Measurements from ENCODE around the gene KCNH5.
"Not testable (repeated sequence)": the region's sequence is repeated elsewhere in the genome, so short reads cannot be mapped to it uniquely, and the experiment has no call there.

The KCNH5 gene

GRCh38 chr14:62908506-62908905 is 136.8 kb downstream of the KCNH5 start:
- DNase-seq (ENCODE audit: low read depth) = no peak
- H3K4me3 ChIP-seq (ENCODE audit: low read depth, low read length) = no peak overlapping the region

- no peak overlapping the region for H3K4me3 ChIP-seq (ENCODE audit: low read depth, low read length)
- no peak for DNase-seq (ENCODE audit: low read depth)
Measured at GRCh38 chr14:62905566-62905965, 139.7 kb downstream of the KCNH5 start.

GRCh38 chr14:62897771-62898170 is 147.5 kb downstream of the KCNH5 start:
- no peak for DNase-seq (ENCODE audit: low read depth)
- H3K4me3 ChIP-seq (ENCODE audit: low read depth, low read length) = no peak overlapping the region

- DNase-seq (ENCODE audit: low read depth) = no peak
- no peak overlapping the region for H3K4me3 ChIP-seq (ENCODE audit: low read depth, low read length)
Measured at GRCh38 chr14:62896932-62897456, 148.3 kb downstream of the KCNH5 start.

- H3K4me3 ChIP-seq (ENCODE audit: low read depth, low read length) = no peak overlapping the region
- DNase-seq (ENCODE audit: low read depth) = no peak
Measured at GRCh38 chr14:62894736-62895135, 150.5 kb downstream of the KCNH5 start.

GRCh38 chr14:62889364-62889763 is 155.9 kb downstream of the KCNH5 start:
- H3K4me3 ChIP-seq (ENCODE audit: low read depth, low read length) = no peak overlapping the region
- DNase-seq (ENCODE audit: low read depth) = no peak

GRCh38 chr14:62886461-62886860 is 158.8 kb downstream of the KCNH5 start:
- DNase-seq (ENCODE audit: low read depth) = no peak
- no peak overlapping the region for H3K4me3 ChIP-seq (ENCODE audit: low read depth, low read length)

GRCh38 chr14:62885451-62885850 is 159.8 kb downstream of the KCNH5 start:
- no peak for DNase-seq (ENCODE audit: low read depth)
- H3K4me3 ChIP-seq (ENCODE audit: low read depth, low read length) = no peak overlapping the region

- no peak overlapping the region for H3K4me3 ChIP-seq (ENCODE audit: low read depth, low read length)
- DNase-seq (ENCODE audit: low read depth) = no peak
Measured at GRCh38 chr14:62882967-62883366, 162.3 kb downstream of the KCNH5 start.

- no peak for DNase-seq (ENCODE audit: low read depth)
- no peak overlapping the region for H3K4me3 ChIP-seq (ENCODE audit: low read depth, low read length)
Measured at GRCh38 chr14:62866376-62866775, 178.9 kb downstream of the KCNH5 start.

- H3K4me3 ChIP-seq (ENCODE audit: low read depth, low read length) = no peak overlapping the region
- DNase-seq (ENCODE audit: low read depth) = no peak
Measured at GRCh38 chr14:62864588-62864987, 180.7 kb downstream of the KCNH5 start.

GRCh38 chr14:62858011-62858410 is 187.2 kb downstream of the KCNH5 start:
- DNase-seq (ENCODE audit: low read depth); H3K4me3 ChIP-seq (ENCODE audit: low read depth, low read length): not testable (repeated sequence)

GRCh38 chr14:62854951-62855350 is 190.3 kb downstream of the KCNH5 start:
- H3K4me3 ChIP-seq (ENCODE audit: low read depth, low read length) = no peak overlapping the region
- no peak for DNase-seq (ENCODE audit: low read depth)

- no peak for DNase-seq (ENCODE audit: low read depth)
Measured at GRCh38 chr14:62847168-62847567, 198.1 kb downstream of the KCNH5 start.

GRCh38 chr14:62844546-62844945 is 200.7 kb downstream of the KCNH5 start:
- DNase-seq (ENCODE audit: low read depth) = no peak
- H3K4me3 ChIP-seq (ENCODE audit: low read depth, low read length) = no peak overlapping the region

More at GRCh38 chr14:62847168-62847567, 198.1 kb downstream of the KCNH5 start:
- no peak overlapping the region for H3K4me3 ChIP-seq (ENCODE audit: low read depth, low read length)

- no peak for DNase-seq (ENCODE audit: low read depth)
- no peak overlapping the region for H3K4me3 ChIP-seq (ENCODE audit: low read depth, low read length)
Measured at GRCh38 chr14:62824086-62824485, 221.2 kb downstream of the KCNH5 start.

GRCh38 chr14:62819931-62820330 is 225.3 kb downstream of the KCNH5 start:
- H3K4me3 ChIP-seq (ENCODE audit: low read depth, low read length) = no peak overlapping the region
- no peak for DNase-seq (ENCODE audit: low read depth)

- no peak overlapping the region for H3K4me3 ChIP-seq (ENCODE audit: low read depth, low read length)
- DNase-seq (ENCODE audit: low read depth) = no peak
Measured at GRCh38 chr14:62807636-62808035, 237.6 kb downstream of the KCNH5 start.

GRCh38 chr14:62800577-62800976 is 244.7 kb downstream of the KCNH5 start:
- DNase-seq (ENCODE audit: low read depth) = no peak
- no peak overlapping the region for H3K4me3 ChIP-seq (ENCODE audit: low read depth, low read length)

GRCh38 chr14:62796431-62796830 is 248.8 kb downstream of the KCNH5 start:
- no peak overlapping the region for H3K4me3 ChIP-seq (ENCODE audit: low read depth, low read length)
- no peak for DNase-seq (ENCODE audit: low read depth)

- no peak overlapping the region for H3K4me3 ChIP-seq (ENCODE audit: low read depth, low read length)
- no peak for DNase-seq (ENCODE audit: low read depth)
Measured at GRCh38 chr14:62792578-62792977, 252.7 kb downstream of the KCNH5 start.

- H3K4me3 ChIP-seq (ENCODE audit: low read depth, low read length) = not testable (repeated sequence)
Measured at GRCh38 chr14:62781328-62781727, 263.9 kb downstream of the KCNH5 start.

More at GRCh38 chr14:62781328-62781727, 263.9 kb downstream of the KCNH5 start:
- not testable (repeated sequence) for DNase-seq (ENCODE audit: low read depth)
